ENCODE results near the gene FBXO44.

The FBXO44 gene

DNA sequence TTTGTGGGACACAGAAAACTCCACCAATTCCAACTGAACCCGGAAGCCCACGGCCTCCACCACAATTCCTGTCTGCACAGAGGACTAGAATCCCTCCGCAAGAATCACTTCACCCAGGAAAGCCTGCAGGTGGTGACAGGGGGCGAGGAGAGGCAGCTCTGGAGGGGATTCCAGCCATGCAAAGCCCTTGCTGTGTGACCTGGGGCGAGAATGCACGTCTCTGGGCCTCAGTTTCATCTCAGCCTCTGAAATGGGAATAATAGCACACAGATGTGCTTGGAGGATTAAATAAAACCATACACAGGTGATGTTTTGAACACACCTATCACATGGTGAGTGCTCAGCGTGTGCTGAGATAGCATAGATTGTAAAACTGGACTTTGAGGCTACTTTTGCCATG lies 14.6 kb upstream of the FBXO44 start:
- no peak for DNase-seq

GRCh38 chr1:11640944-11641343 lies 13.7 kb upstream of the FBXO44 start:
- DNase-seq, result no peak

DNA sequence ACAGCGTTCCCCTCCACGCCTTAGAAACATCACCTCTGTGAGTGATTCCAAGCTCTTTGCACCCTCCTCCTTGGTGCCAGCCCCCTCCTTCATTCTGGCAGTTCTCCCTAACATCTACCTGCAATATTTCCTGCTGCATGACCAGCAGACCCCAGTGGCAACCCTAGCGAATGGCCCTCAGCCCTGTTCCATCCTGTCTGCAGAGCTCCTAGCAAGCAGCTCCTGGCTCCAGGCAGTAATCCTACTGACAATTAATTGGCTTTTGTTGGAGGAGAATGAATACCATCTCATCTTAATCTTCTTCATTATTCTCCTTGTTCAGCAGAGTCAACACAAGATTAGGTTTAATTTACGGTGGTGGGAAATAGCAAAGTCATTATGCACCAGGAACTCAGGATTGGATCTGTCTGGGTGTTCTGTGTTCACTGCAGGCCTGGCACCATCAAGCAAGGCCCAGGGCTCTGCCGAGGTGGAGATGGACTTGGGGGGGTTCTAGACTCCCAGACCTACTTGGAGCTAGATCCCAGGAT lies 12.8 kb upstream of the FBXO44 start:
- DNase-seq, result no peak

DNA sequence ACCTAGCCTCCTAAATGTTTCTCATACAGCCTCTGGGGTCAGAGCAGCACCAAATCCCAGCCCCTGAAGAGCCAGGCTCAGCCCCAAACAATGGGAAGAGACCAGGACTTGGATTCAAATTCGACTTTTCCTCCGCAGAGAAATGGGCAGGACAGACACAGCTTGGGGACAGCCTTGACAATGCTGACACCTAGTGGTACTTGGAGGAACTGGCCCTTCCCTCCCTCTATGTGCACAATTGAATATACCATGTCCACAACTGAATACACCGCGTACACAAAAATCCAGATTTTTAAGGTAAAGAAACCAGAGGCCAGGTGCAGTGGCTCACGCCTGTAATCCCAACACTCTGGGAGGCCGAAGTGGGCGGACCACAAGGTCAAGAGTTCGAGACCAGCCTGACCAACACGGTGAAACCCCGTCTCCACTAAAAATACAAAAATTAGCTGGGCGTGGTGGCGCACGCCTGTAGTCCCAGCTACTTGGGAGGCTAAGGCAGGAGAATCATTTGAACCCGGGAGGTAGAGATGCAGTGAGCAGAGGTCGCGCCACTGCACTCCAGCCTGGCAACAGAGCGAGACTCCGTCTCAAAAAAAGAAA lies 12.2 kb upstream of the FBXO44 start:
- peak; percentile 21 for DNase-seq

GRCh38 chr1:11643782-11644181 lies 10.9 kb upstream of the FBXO44 start:
- no peak for DNase-seq

DNA sequence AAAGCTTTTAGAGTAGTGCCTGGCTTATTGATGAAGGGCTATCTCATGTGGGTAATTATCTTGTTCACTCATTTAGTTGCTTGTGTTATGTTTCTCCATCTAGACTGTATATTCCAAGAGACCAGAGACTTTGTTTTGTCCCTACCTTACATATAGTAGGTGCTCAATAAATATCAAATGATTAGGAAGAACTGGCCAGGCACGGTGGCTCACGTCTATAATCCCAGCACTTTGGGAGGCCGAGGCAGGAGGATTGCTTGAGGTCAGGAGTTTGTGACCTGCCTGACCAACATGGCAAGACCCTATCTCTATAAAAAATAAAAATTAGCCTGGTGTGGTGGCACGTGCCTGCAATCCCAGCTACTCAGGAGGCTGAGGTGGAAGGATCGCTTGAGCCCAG lies 9.4 kb upstream of the FBXO44 start:
- DNase-seq, result no peak

DNA sequence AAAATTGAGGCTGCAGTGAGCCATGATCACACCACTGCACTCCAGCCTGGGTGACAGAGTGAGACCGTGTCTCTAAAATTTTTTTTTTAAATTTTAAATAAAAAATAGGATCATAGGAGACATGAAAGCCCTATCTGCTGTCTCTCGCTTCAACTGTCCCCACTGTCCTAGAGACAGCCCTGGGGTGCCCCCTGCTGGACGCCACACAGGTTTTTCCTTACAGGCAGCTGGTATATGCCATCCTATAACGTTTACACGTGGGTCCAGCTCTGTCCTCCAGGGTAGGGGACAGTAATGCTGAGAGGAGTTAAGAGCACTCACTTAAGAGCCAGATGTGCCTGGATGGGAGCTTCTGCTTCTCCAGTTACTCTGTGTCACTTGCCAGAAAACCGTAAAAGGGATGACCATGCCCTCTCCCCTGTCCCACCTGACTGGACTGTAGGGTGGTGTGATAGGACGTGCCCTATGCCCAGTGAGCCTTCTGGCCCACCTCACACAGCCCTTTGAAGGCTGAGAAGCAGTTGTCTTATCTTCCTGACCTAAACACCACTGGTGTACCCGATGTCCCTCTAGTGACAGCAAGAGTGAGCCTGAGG lies 8.9 kb upstream of the FBXO44 start:
- DNase-seq, result peak; percentile 58

DNA sequence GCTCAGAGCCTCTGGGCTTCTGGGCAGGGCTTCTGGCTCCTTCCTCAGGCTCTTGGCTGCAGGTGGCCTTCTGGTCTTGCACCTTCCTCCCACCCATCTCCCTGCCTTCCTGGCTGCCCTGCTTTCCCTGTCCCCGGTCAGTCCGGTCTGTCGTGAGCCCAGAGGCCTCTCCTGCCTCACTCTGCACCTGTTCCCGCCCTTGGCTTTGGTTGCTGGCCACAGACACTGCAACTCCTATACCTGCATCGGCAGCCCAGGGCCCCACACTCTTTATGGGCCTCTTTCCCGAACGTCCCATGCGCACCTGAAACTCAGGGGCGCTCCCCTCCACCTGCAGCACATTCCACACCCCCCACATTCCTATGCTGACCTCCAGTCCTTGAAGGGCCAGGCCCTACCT lies 8.4 kb upstream of the FBXO44 start:
- DNase-seq, result no peak

DNA sequence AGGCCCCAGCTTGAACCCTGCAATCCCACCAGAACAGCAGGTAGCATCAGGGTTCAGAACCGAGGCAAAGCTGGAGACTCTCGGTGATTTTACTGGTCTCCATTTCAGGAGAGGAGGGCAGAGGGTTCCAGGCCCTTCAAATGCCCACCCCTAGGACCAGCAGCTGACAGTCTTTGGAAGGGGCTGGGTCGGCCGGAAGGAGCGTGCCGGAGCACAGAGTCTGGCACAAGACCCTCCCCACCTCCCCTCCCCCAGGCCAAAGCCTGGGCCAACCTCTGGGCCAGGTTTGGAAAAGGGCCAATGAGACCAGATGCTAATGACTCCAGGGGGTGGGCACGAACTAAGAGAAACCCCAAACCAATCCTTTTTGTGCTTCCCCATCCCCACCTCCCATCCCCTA lies 7.3 kb upstream of the FBXO44 start:
- DNase-seq, result no peak

- no peak for DNase-seq
Observed at GRCh38 chr1:11648039-11648438, 6.6 kb upstream of the FBXO44 start.

DNA sequence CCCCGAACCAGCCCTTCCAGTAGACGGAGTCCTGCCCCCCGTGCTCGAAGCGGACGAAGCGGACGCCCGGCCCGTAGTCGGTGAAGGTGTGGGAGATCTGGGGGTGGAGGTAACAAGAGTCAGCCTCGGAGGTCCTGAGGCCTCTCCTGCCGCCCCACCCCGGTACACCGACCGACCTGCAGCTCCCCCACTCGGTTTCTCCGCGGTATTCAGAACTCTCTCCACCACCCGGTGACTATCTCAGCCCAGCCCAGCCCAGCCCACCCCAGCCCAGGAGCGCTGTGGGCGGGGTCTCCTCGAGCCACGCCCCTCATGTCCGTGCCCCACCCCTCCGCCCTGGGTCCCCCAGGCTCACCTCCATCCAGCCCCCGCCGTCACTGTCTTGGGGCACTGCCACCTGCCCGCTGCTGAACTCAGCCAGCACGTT lies 5.9 kb upstream of the FBXO44 start:
- no peak for DNase-seq

DNA sequence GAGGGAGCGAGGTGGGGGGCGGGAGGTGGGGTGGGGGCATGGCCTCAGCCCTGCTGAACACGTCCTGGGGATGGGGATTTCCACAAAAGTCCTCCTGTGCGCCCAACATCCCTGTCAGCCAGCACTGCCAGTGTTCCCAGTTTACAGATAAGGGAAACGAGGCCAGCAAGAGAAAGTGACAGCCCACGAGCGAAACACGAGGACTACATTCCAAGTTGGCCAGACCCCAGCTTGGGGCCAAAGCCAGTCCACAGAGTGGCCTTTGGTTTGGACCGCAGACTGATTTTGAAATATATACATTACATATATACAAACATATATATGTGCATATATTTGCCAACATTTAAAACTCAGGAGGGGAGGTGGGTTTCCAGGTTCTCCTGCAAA lies 5.4 kb upstream of the FBXO44 start:
- DNase-seq, result no peak

- no peak for DNase-seq
Observed at GRCh38 chr1:11649624-11650330, 4.9 kb upstream of the FBXO44 start.

- DNase-seq, result peak; percentile 13
Observed at GRCh38 chr1:11650331-11650991, 4.2 kb upstream of the FBXO44 start.

GRCh38 chr1:11651017-11651416 lies 3.7 kb upstream of the FBXO44 start:
- no peak for DNase-seq

DNA sequence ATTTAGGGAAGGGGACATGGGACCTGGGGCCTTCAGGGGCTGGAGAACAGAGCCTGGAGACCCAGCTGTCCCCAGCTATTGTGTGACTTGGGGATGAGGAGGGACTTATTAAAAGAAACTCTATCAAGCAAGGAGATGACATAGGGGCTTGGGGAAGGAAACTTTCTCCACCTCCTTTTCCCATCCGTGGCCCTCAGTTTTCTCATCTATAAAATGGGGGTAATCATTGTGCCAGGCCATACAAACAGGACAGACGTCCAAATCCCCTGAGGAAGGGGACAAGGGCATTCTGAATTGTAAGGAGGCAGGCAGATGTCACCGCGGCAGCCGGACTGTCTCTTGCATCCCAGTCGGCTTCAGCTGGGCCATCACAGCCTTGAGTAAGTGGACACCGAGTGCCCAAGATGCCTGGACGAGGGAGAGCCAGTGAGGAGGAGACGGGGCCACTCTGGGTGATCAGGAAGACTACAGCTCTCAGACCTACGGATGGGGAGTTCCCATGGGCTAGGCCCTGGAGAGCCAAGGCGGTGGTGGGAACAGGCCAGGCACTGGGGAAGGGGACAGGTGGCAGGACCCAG lies 2.4 kb upstream of the FBXO44 start:
- DNase-seq, result no peak

DNA sequence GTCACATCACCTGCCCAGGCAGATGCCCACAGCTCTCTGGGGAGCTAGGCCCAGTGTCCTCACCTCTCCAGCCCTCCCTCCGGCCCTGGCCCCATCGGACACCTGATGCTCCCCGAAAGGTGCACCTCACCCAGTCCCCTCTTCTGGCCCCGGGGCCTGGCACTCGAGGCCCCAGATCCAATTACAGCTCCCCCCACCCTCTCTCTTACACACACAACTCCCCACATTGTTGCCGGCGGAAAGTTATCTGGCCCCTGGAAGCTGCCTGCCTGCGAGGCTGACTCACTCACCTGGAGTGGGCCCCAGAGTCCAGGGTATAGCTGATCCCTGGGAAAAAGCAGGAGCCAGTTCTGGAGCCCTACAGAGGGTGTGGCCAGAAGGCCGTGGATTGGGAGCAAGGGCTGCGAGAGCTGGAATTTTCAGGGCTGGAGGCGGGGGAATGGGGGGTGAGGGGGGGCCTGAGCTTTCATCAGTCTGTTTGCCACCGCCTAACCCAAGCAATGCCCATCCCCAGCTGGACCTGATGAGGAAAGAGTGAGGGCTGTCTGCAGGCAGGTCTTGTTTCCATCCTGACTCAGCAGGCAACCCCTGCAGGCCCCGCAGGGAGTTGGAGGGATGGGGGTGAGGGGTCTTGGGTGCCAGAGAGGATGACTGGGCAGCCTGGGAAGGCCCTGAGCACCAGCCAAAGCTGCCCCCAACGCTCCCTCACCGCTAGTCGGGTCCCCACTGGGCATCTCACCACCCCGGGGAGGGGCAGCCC lies 1.4 kb upstream of the FBXO44 start:
- no peak for DNase-seq

DNA sequence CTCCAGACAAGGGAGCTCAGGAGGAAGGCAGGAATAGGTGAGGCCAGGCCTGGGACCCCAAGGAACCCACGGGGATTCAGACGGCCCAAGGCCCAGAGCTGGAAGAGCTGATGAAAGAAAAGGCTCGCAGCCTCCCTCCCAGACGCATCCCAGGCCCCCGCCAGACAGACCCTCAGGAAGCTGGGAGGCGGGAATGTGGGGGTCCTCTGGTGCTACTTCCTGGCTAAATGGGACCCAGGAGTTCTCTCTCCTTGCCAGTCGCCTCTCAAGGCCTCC lies 878 bp upstream of the FBXO44 start:
- DNase-seq, result no peak

DNA sequence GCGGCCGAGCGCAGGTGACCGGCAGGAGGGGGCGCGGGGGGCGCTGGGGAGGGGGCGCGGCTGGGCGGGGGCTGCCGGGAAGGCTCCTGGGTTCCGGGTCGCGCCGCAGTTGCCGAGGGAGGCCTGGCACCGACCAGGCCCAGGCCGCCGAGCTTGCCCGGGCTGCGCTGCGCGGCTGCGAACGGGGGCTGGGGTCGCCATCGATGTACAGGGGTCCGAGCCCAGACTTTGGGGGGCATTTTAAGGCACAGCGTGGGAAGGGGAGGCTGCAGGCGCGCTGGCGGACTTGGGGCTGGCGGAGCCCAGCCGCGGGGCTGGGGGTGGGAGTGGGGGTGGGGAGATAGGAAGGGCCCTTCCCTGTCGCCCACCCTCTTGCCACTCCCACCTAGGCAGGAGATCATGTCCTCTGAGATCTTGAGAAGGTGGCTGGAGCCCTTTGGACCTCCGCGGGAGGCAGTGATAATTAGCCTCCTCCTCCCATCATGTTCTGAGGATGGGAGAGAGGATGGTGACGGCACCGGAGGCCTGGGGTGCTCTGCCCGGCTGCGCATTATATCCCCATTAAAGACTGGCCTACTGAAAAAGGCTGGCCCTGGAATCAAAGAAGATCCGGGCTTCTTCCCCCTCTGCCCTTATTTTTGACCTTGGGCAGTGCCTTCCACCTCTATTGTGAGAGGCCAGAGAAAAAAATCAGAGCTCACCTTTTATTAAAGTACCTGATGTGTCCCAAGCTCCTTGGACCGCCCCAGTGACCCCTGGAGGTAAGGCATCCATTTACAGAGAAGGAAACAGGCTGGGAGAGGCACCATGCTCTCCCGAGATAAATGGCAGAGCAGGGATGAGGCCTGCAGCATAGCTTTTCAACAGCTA lies 497 bp downstream of the FBXO44 start:
- DNase-seq, result no peak

DNA sequence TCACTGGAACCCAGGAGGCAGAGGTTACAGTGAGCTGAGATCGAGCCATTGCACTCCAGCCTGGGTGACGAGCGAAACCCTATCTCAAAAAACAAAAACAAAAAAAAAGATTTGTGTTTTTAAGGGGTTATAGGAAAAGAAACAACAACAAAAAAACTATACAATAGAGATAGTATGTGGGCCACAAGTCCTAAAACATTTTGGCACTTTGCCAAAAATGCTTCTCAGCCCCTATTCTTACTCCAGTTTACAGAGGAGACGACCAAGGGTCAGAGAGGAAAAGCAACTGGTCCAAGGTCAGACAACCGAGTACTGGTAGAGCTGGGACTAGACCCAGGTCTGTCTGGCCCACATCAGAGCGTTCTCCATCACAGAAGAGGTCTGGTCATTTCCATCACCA lies 3.0 kb downstream of the FBXO44 start:
- no peak for DNase-seq

- DNase-seq, result no peak
Observed at GRCh38 chr1:11658542-11658941, 3.9 kb downstream of the FBXO44 start.

- DNase-seq, result no peak
Observed at GRCh38 chr1:11659748-11660147, 5.1 kb downstream of the FBXO44 start.
